VCaP (cell line): ENCODE data around the gene NEDD4L.

ENCODE experiments used
- H3K27ac ChIP-seq: fragments of 450-650 bp; 2 replicates; pipeline ENCODE4 v1.5.1; 2017
- CTCF ChIP-seq: fragments of 450-650 bp; conservative IDR thresholded peaks from 2 replicates; pipeline ENCODE4 v1.5.1; 2017; ENCODE audit warnings: mild to moderate bottlenecking, moderate library complexity

The NEDD4L gene

GRCh38 chr18:58267493-58267892 lies 223.5 kb downstream of the NEDD4L start:
- no peak overlapping the region for H3K27ac ChIP-seq
- TF ChIP-seq CTCF: no peak

- no peak overlapping the region for H3K27ac ChIP-seq
- no peak for TF ChIP-seq CTCF
Measured at GRCh38 chr18:58268849-58269248, 224.8 kb downstream of the NEDD4L start.

- H3K27ac ChIP-seq: no peak overlapping the region
- TF ChIP-seq CTCF: no peak
Measured at GRCh38 chr18:58269931-58270330, 225.9 kb downstream of the NEDD4L start.

- no peak overlapping the region for H3K27ac ChIP-seq
- TF ChIP-seq CTCF: no peak
Measured at GRCh38 chr18:58270396-58270795, 226.4 kb downstream of the NEDD4L start.

- no peak overlapping the region for H3K27ac ChIP-seq
- TF ChIP-seq CTCF: no peak
Measured at GRCh38 chr18:58271770-58272169, 227.7 kb downstream of the NEDD4L start.

DNA sequence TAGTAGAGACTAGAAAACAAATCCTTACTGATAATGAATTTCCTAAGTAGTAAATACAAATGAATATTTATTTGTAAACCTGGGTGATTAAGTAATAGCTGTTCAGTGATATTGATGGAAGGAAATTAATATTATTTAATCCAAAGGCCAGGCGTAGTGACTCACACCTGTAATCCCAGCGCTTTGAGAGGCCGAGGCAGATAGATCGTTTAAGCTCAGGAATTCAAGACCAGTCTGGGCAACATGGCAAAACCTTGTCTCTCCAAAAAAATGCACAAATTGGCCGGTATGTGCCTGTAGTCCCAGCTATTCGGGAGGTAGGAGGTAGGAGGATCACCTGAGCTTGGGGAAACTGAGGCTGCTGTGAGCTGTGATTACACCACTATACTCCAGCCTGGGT lies 228.2 kb downstream of the NEDD4L start:
- no peak for TF ChIP-seq CTCF
- no peak overlapping the region for H3K27ac ChIP-seq

DNA sequence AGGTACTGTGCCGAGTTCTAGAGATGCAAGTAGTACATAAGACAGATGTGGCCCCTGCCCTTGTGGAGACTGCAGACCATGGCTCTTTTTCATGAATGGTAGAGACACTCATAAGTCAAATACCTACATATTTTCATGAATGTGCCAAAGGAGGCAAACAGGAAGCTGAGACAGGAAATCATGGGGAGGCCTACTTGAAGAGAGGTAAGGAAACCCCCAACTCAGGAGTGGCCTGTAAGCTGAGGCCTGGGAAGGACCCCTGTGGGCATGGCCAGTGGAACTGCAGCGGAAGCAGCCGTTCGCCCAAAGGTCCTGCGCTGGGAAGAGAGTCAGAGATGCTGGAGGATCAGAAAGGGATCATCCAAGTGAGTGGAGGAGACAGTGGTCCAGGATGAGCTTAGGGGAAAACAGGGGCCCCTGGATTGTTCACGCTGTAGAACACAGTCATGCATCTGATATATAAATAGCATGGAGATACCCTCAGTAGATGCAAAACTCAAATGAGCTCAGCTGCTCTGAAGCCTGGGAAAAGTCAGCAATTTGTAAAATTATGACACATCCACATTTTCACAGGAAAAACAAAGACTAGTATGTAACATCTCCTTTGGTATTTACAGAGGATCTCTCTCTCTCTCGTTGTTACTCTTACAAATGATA lies 228.9 kb downstream of the NEDD4L start:
- TF ChIP-seq CTCF: no peak
- no peak overlapping the region for H3K27ac ChIP-seq

DNA sequence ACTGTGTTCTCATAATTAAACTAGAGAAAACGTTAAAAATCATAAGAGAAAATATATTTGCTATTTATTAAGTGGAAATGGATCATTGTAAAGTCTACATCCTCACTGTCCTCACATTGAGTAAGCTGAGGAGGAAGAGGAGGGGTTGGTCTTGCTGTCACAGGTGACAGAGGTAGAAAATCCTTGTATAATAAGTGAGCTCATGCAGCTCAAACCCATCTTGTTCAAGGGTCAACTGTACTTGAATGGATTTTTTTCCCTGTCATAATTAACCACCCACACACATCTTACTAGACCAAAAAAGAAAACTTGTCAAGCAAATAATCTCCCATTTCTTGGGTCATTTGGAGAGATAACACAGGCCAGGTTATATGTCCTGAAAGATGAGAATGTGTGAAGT lies 231.2 kb downstream of the NEDD4L start:
- H3K27ac ChIP-seq: no peak overlapping the region

More for the DNA sequence above, 231.2 kb downstream of the NEDD4L start:
- TF ChIP-seq CTCF: no peak
